ENCODE measurements around the gene GRHL1. TPM values are rescaled to one million over a fixed set of nuclear protein-coding genes. Genes with fewer than 3 reads are reported as not detected.
A peak's percentile ranks its signal among the peaks of the same experiment; 100 is the strongest.

The GRHL1 gene
- total and polyA plus RNA-seq, 2 of the 8 experiments (the other 6 are each of a cell fraction or from before 2014, with no cell fraction given) = 1.3 to 3.6 TPM

DNA sequence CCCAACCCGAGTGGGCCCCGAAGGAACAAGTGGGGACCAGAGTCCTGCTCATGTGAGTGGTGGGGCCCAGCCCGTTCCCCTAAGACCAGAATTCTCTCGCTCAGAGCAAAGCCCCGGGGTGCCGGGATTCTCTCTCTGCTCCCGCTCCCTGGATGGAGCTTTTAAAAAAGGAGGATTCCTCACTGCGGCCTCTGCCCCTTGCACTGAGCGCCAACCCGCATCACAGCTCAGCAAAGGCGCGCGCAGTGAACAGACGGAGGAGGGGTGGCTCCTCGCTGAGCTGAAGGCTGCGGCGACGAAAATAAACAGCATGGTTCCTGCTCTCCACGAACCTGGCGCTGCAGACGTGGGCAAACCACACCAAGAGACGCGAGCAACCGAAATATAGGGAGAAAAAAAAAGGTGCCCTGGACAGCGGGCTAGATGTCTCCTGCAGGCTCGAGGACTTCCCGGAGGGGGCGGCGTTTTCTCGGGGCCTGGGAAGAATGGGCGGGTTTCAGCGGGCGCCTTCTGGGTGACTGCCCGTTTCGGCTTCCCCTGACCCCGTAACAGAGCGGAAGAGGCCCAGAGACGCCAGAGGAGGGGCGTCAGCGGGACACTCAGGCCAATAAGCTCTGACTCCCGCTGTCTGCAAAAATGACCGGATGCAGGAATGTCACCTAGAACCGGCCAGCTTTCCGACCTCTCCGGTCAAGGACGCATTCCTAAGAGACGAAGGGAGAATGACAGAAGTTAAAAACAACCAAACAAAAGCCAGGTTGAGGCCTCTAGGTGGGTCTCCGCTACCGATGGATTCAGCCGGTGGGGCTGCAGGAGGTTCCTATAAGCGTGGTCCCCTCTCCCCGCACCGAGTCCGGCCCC is 91.0 kb downstream of the GRHL1 start (continued):
- TF ChIP-seq, protein P1, sequence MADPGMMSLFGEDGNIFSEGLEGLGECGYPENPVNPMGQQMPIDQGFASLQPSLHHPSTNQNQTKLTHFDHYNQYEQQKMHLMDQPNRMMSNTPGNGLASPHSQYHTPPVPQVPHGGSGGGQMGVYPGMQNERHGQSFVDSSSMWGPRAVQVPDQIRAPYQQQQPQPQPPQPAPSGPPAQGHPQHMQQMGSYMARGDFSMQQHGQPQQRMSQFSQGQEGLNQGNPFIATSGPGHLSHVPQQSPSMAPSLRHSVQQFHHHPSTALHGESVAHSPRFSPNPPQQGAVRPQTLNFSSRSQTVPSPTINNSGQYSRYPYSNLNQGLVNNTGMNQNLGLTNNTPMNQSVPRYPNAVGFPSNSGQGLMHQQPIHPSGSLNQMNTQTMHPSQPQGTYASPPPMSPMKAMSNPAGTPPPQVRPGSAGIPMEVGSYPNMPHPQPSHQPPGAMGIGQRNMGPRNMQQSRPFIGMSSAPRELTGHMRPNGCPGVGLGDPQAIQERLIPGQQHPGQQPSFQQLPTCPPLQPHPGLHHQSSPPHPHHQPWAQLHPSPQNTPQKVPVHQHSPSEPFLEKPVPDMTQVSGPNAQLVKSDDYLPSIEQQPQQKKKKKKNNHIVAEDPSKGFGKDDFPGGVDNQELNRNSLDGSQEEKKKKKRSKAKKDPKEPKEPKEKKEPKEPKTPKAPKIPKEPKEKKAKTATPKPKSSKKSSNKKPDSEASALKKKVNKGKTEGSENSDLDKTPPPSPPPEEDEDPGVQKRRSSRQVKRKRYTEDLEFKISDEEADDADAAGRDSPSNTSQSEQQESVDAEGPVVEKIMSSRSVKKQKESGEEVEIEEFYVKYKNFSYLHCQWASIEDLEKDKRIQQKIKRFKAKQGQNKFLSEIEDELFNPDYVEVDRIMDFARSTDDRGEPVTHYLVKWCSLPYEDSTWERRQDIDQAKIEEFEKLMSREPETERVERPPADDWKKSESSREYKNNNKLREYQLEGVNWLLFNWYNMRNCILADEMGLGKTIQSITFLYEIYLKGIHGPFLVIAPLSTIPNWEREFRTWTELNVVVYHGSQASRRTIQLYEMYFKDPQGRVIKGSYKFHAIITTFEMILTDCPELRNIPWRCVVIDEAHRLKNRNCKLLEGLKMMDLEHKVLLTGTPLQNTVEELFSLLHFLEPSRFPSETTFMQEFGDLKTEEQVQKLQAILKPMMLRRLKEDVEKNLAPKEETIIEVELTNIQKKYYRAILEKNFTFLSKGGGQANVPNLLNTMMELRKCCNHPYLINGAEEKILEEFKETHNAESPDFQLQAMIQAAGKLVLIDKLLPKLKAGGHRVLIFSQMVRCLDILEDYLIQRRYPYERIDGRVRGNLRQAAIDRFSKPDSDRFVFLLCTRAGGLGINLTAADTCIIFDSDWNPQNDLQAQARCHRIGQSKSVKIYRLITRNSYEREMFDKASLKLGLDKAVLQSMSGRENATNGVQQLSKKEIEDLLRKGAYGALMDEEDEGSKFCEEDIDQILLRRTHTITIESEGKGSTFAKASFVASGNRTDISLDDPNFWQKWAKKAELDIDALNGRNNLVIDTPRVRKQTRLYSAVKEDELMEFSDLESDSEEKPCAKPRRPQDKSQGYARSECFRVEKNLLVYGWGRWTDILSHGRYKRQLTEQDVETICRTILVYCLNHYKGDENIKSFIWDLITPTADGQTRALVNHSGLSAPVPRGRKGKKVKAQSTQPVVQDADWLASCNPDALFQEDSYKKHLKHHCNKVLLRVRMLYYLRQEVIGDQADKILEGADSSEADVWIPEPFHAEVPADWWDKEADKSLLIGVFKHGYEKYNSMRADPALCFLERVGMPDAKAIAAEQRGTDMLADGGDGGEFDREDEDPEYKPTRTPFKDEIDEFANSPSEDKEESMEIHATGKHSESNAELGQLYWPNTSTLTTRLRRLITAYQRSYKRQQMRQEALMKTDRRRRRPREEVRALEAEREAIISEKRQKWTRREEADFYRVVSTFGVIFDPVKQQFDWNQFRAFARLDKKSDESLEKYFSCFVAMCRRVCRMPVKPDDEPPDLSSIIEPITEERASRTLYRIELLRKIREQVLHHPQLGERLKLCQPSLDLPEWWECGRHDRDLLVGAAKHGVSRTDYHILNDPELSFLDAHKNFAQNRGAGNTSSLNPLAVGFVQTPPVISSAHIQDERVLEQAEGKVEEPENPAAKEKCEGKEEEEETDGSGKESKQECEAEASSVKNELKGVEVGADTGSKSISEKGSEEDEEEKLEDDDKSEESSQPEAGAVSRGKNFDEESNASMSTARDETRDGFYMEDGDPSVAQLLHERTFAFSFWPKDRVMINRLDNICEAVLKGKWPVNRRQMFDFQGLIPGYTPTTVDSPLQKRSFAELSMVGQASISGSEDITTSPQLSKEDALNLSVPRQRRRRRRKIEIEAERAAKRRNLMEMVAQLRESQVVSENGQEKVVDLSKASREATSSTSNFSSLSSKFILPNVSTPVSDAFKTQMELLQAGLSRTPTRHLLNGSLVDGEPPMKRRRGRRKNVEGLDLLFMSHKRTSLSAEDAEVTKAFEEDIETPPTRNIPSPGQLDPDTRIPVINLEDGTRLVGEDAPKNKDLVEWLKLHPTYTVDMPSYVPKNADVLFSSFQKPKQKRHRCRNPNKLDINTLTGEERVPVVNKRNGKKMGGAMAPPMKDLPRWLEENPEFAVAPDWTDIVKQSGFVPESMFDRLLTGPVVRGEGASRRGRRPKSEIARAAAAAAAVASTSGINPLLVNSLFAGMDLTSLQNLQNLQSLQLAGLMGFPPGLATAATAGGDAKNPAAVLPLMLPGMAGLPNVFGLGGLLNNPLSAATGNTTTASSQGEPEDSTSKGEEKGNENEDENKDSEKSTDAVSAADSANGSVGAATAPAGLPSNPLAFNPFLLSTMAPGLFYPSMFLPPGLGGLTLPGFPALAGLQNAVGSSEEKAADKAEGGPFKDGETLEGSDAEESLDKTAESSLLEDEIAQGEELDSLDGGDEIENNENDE (IDR thresholded peaks at IDR 0.05; ENCODE audit: insufficient replicate concordance, low read length) = no peak
- TF ChIP-seq TAF1 (IDR thresholded peaks at IDR 0.05; ENCODE audit: low read depth, low read length) = peak; percentile 62; the same call in 1 of the 2 replicates
- no peak for TF ChIP-seq BRCA1 (IDR thresholded peaks at IDR 0.05; ENCODE audit: low read depth, low read length)
- TF ChIP-seq, protein P2, sequence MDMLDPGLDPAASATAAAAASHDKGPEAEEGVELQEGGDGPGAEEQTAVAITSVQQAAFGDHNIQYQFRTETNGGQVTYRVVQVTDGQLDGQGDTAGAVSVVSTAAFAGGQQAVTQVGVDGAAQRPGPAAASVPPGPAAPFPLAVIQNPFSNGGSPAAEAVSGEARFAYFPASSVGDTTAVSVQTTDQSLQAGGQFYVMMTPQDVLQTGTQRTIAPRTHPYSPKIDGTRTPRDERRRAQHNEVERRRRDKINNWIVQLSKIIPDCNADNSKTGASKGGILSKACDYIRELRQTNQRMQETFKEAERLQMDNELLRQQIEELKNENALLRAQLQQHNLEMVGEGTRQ (IDR thresholded peaks at IDR 0.05; ENCODE audit: low read length) = no peak
- TF ChIP-seq SP2 (IDR thresholded peaks at IDR 0.05; ENCODE audit: low read length) = no peak
- TF ChIP-seq PHF8 (conservative IDR thresholded peaks at IDR 0.05; ENCODE audit: low read depth, low read length) = no peak; the same call in 1 of the 2 replicates
- no peak for TF ChIP-seq HDAC6 (IDR thresholded peaks at IDR 0.05; ENCODE audit: low read depth, low read length)
- no peak for TF ChIP-seq NANOG (IDR thresholded peaks at IDR 0.05; ENCODE audit: insufficient read depth, low read depth, low read length, poor library complexity, severe bottlenecking)

All from H1 (cell line).